CD4-positive, CD25-positive, alpha-beta regulatory T cell (primary cell): ENCODE measurements around the gene CMKLR1. TPM values are rescaled to one million over a fixed set of nuclear protein-coding genes. Genes with fewer than 3 reads are reported as not detected.

Experiments
- ATAC-seq, 2 donors: fragments of 150-1000 bp; cut with Tn5 transposase; one replicate each; pipeline ENCODE4 v1.10.0; 2021; ENCODE audit warnings: low read depth in 2 of 2, moderate number of reproducible peaks in 2 of 2, moderate library complexity in 1 of 2
- DNase-seq, 3 donors: peaks; one replicate each; pipeline versions ENCODE4 v3.0.0 to v3.0.0-alpha.2; 2012 to 2022; ENCODE audit warnings: mixed read lengths in 1 of 3
- H3K27ac ChIP-seq: one replicate; pipeline ENCODE4 v1.7.0; 2013; ENCODE audit warnings: mild to moderate bottlenecking, low read length; ENCODE audit not compliant: insufficient read depth, poor library complexity, severe bottlenecking
- H3K27me3 ChIP-seq: one replicate; pipeline ENCODE4 v1.7.0; 2013; ENCODE audit warnings: low read length; ENCODE audit not compliant: control insufficient read depth, insufficient read depth
- H3K36me3 ChIP-seq: one replicate; pipeline ENCODE4 v1.7.0; 2013; ENCODE audit warnings: mild to moderate bottlenecking, low read length, moderate library complexity; ENCODE audit not compliant: control insufficient read depth, insufficient read depth
- H3K4me1 ChIP-seq: 2 replicates; pipeline ENCODE4 v1.7.0; 2013; ENCODE audit warnings: mild to moderate bottlenecking, low read length; ENCODE audit not compliant: insufficient read depth, control insufficient read depth, poor library complexity, severe bottlenecking
- H3K4me3 ChIP-seq: one replicate; pipeline ENCODE4 v1.7.0; 2013; ENCODE audit warnings: low read depth, mild to moderate bottlenecking, low read length, moderate library complexity
- H3K9me3 ChIP-seq, 2 experiments: 1 replicate in 1 of 2; 2 replicates in 1 of 2; pipeline ENCODE4 v1.7.0; 2013; ENCODE audit warnings: low read length in 2 of 2, mild to moderate bottlenecking in 1 of 2, moderate library complexity in 1 of 2; ENCODE audit not compliant: control insufficient read depth in 2 of 2
- H3K27ac Mint-ChIP-seq, 3 donors: one replicate each; pipeline ENCODE4 v1.8.0; 2020 to 2022; ENCODE audit warnings: mild to moderate bottlenecking in 3 of 3, mixed read lengths in 3 of 3, moderate library complexity in 2 of 3
- H3K27me3 Mint-ChIP-seq: one replicate; pipeline ENCODE4 v1.8.0; 2022; ENCODE audit warnings: mild to moderate bottlenecking, mixed read lengths
- H3K36me3 Mint-ChIP-seq: one replicate; pipeline ENCODE4 v1.8.0; 2020; ENCODE audit warnings: mixed read lengths
- H3K4me1 Mint-ChIP-seq, 4 donors: one replicate each; pipeline ENCODE4 v1.8.0; 2020 to 2022; ENCODE audit warnings: mixed read lengths in 4 of 4, mild to moderate bottlenecking in 1 of 4
- H3K4me3 Mint-ChIP-seq, 4 donors: one replicate each; pipeline ENCODE4 v1.8.0; 2020 to 2022; ENCODE audit warnings: mild to moderate bottlenecking in 4 of 4, mixed read lengths in 4 of 4, moderate library complexity in 3 of 4
- H3K9me3 Mint-ChIP-seq, 7 donors: one replicate each; pipeline ENCODE4 v1.8.0; 2020 to 2022; ENCODE audit warnings: mixed read lengths in 7 of 7, mild to moderate bottlenecking in 3 of 7, moderate library complexity in 2 of 7
- polyA plus RNA-seq, 4 donors: library from polyadenylated mRNA; unstranded; fragments of 300-500 nt; fragmentation: Illumina TruSeq; gene quantifications; one replicate each; pipeline ENCODE4 v1.2.3, GENCODE V29; 2021
- total RNA-seq: library from RNA; stranded (reverse); gene quantifications from one replicate; pipeline ENCODE4 v1.2.3, GENCODE V29; 2022

Gene CMKLR1
- total and polyA plus RNA-seq, 5 donors from 2014 or later, result 0.18 to 1.6 (median 0.30) TPM

- no peak overlapping the region for H3K4me3 ChIP-seq
- no peak overlapping the region for H3K27ac ChIP-seq
- Mint-ChIP-seq H3K36me3 (no peaks in the 10 kb centered on the region), H3K27me3 (peaks cover 11% of the 10 kb centered on the region), H3K27ac (no peak overlapping the region), H3K9me3 (peaks cover 0 to 3% (median 0%) of the 10 kb centered on the region in 7 donors), H3K4me1 (peaks cover 0 to 4% (median 1%) of the 10 kb centered on the region in 4 donors), H3K4me3 (no peak overlapping the region)
- no peak for DNase-seq
- ATAC-seq, result no peak
- H3K9me3 ChIP-seq, result no peaks in the 10 kb centered on the region
- H3K27me3 ChIP-seq, result no peaks in the 10 kb centered on the region
- H3K36me3 ChIP-seq, result no peaks in the 10 kb centered on the region
- no peaks in the 10 kb centered on the region for H3K4me1 ChIP-seq
These were observed 15.5 kb downstream of the CMKLR1 start for GRCh38 chr12:108323581-108323980.

GRCh38 chr12:108322998-108323397, 16.1 kb downstream of the CMKLR1 start:
- H3K36me3 Mint-ChIP-seq, result no peaks in the 10 kb centered on the region
- H3K9me3 ChIP-seq, result no peaks in the 10 kb centered on the region
- ATAC-seq, result no peak
- no peak overlapping the region for H3K4me3 ChIP-seq
- no peaks in the 10 kb centered on the region for H3K4me1 ChIP-seq
- H3K27ac ChIP-seq, result no peak overlapping the region
- no peak for DNase-seq
- peak overlapping the region in 1 of 3 donors; percentile 31 for H3K27ac Mint-ChIP-seq
- no peaks in the 10 kb centered on the region for H3K36me3 ChIP-seq
- peaks cover 0 to 4% (median 1%) of the 10 kb centered on the region in 4 donors for H3K4me1 Mint-ChIP-seq
- H3K4me3 Mint-ChIP-seq, result no peak overlapping the region
- H3K9me3 Mint-ChIP-seq, result peaks cover 0 to 3% (median 0%) of the 10 kb centered on the region in 7 donors
- H3K27me3 ChIP-seq, result no peaks in the 10 kb centered on the region
- peaks cover 11% of the 10 kb centered on the region for H3K27me3 Mint-ChIP-seq

DNA sequence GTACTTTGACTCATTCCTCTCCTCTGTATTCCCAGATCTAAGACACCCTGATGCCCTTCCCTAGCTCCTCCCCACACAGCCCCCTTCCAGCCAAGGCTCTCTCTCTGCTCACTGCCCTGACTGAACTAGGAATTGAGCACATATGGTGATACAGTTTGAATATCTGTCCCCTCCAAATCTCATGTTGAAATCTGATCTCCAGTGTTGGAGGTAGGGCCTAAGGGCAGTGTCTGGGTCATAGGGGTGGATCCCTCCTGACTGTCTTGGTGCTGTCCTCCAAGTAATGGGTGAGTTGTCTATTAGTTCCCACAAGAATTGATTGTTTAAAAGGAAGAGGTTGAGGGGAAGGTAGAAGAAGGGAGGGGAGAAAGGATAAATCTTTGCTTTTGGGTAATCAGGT, 17.4 kb downstream of the CMKLR1 start:
- Mint-ChIP-seq H3K4me3 (no peak overlapping the region), H3K27me3 (peaks cover 11% of the 10 kb centered on the region), H3K9me3 (peaks cover 0 to 3% (median 0%) of the 10 kb centered on the region in 7 donors), H3K27ac (peak overlapping the region in 1 of 3 donors; percentile 87), H3K36me3 (no peaks in the 10 kb centered on the region), H3K4me1 (peaks cover 0 to 4% (median 1%) of the 10 kb centered on the region in 4 donors)
- Histone ChIP-seq H3K4me3 (no peak overlapping the region), H3K36me3 (no peaks in the 10 kb centered on the region), H3K9me3 (no peaks in the 10 kb centered on the region), H3K27me3 (no peaks in the 10 kb centered on the region), H3K27ac (no peak overlapping the region), H3K4me1 (no peaks in the 10 kb centered on the region)
- no peak for DNase-seq
- no peak for ATAC-seq

GRCh38 chr12:108320507-108321293, 18.4 kb downstream of the CMKLR1 start:
- peaks cover 0 to 12% (median 1%) of the 10 kb centered on the region in 4 donors for H3K4me1 Mint-ChIP-seq
- Histone ChIP-seq H3K36me3 (no peaks in the 10 kb centered on the region), H3K4me1 (no peaks in the 10 kb centered on the region), H3K27ac (no peak overlapping the region), H3K9me3 (no peaks in the 10 kb centered on the region), H3K4me3 (no peak overlapping the region), H3K27me3 (no peaks in the 10 kb centered on the region)
- DNase-seq, result no peak
- H3K27me3 Mint-ChIP-seq, result peaks cover 9% of the 10 kb centered on the region
- no peaks in the 10 kb centered on the region for H3K36me3 Mint-ChIP-seq
- H3K4me3 Mint-ChIP-seq, result peak overlapping the region in 1 of 4 donors; percentile 4
- H3K9me3 Mint-ChIP-seq, result peaks cover 0 to 3% (median 0%) of the 10 kb centered on the region in 7 donors
- no peak for ATAC-seq
- peak overlapping the region in 1 of 3 donors; percentile 57 for H3K27ac Mint-ChIP-seq

DNA sequence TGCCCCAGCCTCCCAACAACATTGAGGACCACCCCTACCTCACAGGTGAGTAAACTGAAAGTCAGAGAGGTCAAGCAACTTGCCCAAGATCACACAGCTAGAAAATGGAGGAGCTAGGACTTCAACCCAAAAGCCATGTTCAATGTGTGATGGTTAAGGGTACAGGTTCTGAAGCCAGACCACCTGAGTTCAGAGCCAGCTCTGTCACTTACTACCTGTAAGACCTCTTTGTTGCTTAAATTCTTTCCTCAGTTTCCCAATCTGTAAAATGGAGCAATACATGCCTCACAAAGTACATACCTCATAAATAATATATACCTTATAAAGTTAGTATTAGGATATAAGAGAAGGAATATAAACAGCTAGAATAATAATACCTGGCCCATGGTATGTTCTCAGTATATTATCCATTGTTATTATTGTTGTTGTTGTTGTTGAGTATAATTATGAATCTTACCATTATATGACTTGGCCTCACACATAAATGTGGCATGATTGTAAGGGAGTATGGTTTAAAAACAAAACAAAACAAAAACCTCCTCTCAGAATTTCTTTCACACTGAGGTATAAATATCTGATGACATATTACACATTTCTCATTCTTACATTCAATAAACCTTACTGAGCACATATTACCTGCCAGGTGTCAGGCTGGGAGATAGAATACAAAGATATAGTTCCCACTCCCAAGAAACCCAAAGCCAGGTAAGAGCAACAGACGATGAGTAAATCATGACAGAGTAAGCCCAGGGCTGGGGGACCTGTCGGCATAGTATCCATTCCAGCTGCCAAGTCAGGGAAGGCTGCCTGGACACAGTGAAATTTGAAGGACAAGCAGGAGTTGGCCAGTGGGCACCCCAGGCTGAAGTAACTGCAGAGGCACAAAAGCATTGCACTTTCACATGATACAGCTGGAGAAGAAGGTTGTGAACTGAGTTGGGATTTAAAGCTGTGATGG, 19.6 kb downstream of the CMKLR1 start:
- ATAC-seq (no peak), DNase-seq (no peak)
- peaks cover 0 to 3% (median 0%) of the 10 kb centered on the region in 7 donors for H3K9me3 Mint-ChIP-seq
- peaks cover 5% of the 10 kb centered on the region for H3K27me3 Mint-ChIP-seq
- H3K9me3 ChIP-seq, result no peaks in the 10 kb centered on the region
- H3K4me1 ChIP-seq, result peaks cover 2% of the 10 kb centered on the region
- H3K27ac ChIP-seq, result no peak overlapping the region
- H3K27me3 ChIP-seq, result no peaks in the 10 kb centered on the region
- H3K4me1 Mint-ChIP-seq, result peaks cover 0 to 17% (median 1%) of the 10 kb centered on the region in 4 donors
- no peak overlapping the region for H3K4me3 ChIP-seq
- H3K4me3 Mint-ChIP-seq, result no peak overlapping the region
- no peaks in the 10 kb centered on the region for H3K36me3 ChIP-seq
- H3K27ac Mint-ChIP-seq, result peak overlapping the region in 2 of 3 donors; percentile 44 to 73
- H3K36me3 Mint-ChIP-seq, result no peaks in the 10 kb centered on the region

GRCh38 chr12:108318472-108319275, 20.4 kb downstream of the CMKLR1 start:
- Mint-ChIP-seq H3K27ac (peak overlapping the region in 2 of 3 donors; percentile 44 to 73), H3K9me3 (peaks cover 0 to 3% (median 0%) of the 10 kb centered on the region in 7 donors), H3K4me1 (peaks cover 5 to 24% (median 6%) of the 10 kb centered on the region in 4 donors), H3K4me3 (no peak overlapping the region), H3K36me3 (no peaks in the 10 kb centered on the region), H3K27me3 (peaks cover 8% of the 10 kb centered on the region)
- Histone ChIP-seq H3K27me3 (no peaks in the 10 kb centered on the region), H3K4me3 (no peak overlapping the region), H3K4me1 (peaks cover 11% of the 10 kb centered on the region), H3K9me3 (no peaks in the 10 kb centered on the region), H3K36me3 (no peaks in the 10 kb centered on the region), H3K27ac (no peak overlapping the region)
- ATAC-seq (no peak), DNase-seq (no peak)
